NCI-H524 (cell line): ENCODE results near the gene THRAP3.
"Not testable (repeated sequence)": the region's sequence is repeated elsewhere in the genome, so short reads cannot be mapped to it uniquely, and the experiment has no call there.

Experiments
- DNase-seq, 2 experiments: peaks; one replicate each; lab custom pipeline; 2025; lab: John Stamatoyannopoulos, UW

Gene THRAP3

GRCh38 chr1:36207339-36207738, 16.9 kb upstream of the THRAP3 start:
- no peak for DNase-seq

- DNase-seq: no peak
These were observed 15.1 kb upstream of the THRAP3 start for GRCh38 chr1:36208978-36209703.

GRCh38 chr1:36211307-36211706, 12.9 kb upstream of the THRAP3 start:
- DNase-seq: no peak

GRCh38 chr1:36211841-36212240, 12.4 kb upstream of the THRAP3 start:
- no peak for DNase-seq

- no peak for DNase-seq
These were observed 11.5 kb upstream of the THRAP3 start for GRCh38 chr1:36212782-36213181.

GRCh38 chr1:36217670-36218069, 6.6 kb upstream of the THRAP3 start:
- DNase-seq: no peak

GRCh38 chr1:36221901-36222300, 2.3 kb upstream of the THRAP3 start:
- not testable (repeated sequence) for DNase-seq

- DNase-seq: no peak
These were observed 1.5 kb upstream of the THRAP3 start for GRCh38 chr1:36222481-36223380.

- DNase-seq: no peak
These were observed 755 bp upstream of the THRAP3 start for GRCh38 chr1:36223381-36223995.

- peak; percentile 67 to 70 for DNase-seq
These were observed 467 bp downstream of the THRAP3 start for GRCh38 chr1:36224537-36225282.

- DNase-seq: no peak
These were observed 1.1 kb downstream of the THRAP3 start for GRCh38 chr1:36225283-36225899.

- not testable (repeated sequence) for DNase-seq
These were observed 6.0 kb downstream of the THRAP3 start for GRCh38 chr1:36230279-36230678.

- no peak for DNase-seq
These were observed 6.9 kb downstream of the THRAP3 start for GRCh38 chr1:36231191-36231590.

- no peak for DNase-seq
These were observed 8.2 kb downstream of the THRAP3 start for GRCh38 chr1:36232212-36233095.

- DNase-seq: peak; percentile 28 to 44
These were observed 12.1 kb downstream of the THRAP3 start for GRCh38 chr1:36236302-36236701.

GRCh38 chr1:36238433-36238832, 14.2 kb downstream of the THRAP3 start:
- DNase-seq: no peak

GRCh38 chr1:36239941-36240637, 15.8 kb downstream of the THRAP3 start:
- peak; percentile 82 to 91 for DNase-seq

- DNase-seq: no peak
These were observed 23.3 kb downstream of the THRAP3 start for GRCh38 chr1:36247538-36247937.

- no peak for DNase-seq
These were observed 24.1 kb downstream of the THRAP3 start for GRCh38 chr1:36248250-36248894.
